Mesenchymal stem cell (in vitro differentiated cells and primary cell): Measurements from ENCODE around the gene PTTG1. TPM values are rescaled to one million over a fixed set of nuclear protein-coding genes. Genes with fewer than 3 reads are reported as not detected.

ENCODE experiments used
- DNase-seq: peaks from one replicate; pipeline ENCODE4 v3.0.0-alpha.2; 2013
- H2AFZ ChIP-seq: one replicate; pipeline ENCODE4 v1.6.1; 2013; ENCODE audit warnings: low read depth, mild to moderate bottlenecking, control low read depth, inconsistent platforms, low read length, moderate library complexity
- H2AK5ac ChIP-seq: 2 replicates; pipeline ENCODE4 v1.6.1; 2013; ENCODE audit warnings: low read length, moderate library complexity, mild to moderate bottlenecking, inconsistent platforms; ENCODE audit not compliant: severe bottlenecking
- H2BK120ac ChIP-seq: one replicate; pipeline ENCODE4 v1.6.1; 2013; ENCODE audit warnings: low read depth, mild to moderate bottlenecking, inconsistent platforms, low read length, moderate library complexity
- H2BK12ac ChIP-seq, 2 experiments: one replicate each; pipeline ENCODE4 v1.6.1; 2013; ENCODE audit warnings: inconsistent platforms in 2 of 2, low read length in 2 of 2, mild to moderate bottlenecking in 2 of 2, moderate library complexity in 2 of 2, control low read depth in 1 of 2
- H2BK15ac ChIP-seq: one replicate; pipeline ENCODE4 v1.6.1; 2013; ENCODE audit warnings: mild to moderate bottlenecking, low read depth, inconsistent platforms; ENCODE audit not compliant: poor library complexity, severe bottlenecking
- H2BK5ac ChIP-seq: 2 replicates; pipeline ENCODE4 v1.6.1; 2013; ENCODE audit warnings: low read depth, mild to moderate bottlenecking, low read length, control low read depth, inconsistent platforms; ENCODE audit not compliant: poor library complexity, severe bottlenecking
- H3K14ac ChIP-seq, 2 experiments: one replicate each; pipeline ENCODE4 v1.6.1; 2013; ENCODE audit warnings: inconsistent platforms in 2 of 2, low read length in 2 of 2, control low read depth in 1 of 2, mild to moderate bottlenecking in 1 of 2, moderate library complexity in 1 of 2
- H3K18ac ChIP-seq, 2 experiments: one replicate each; pipeline ENCODE4 v1.6.1; 2013; ENCODE audit warnings: inconsistent platforms in 2 of 2, low read length in 2 of 2, control low read depth in 1 of 2, low read depth in 1 of 2, mild to moderate bottlenecking in 1 of 2
- H3K23ac ChIP-seq, 2 experiments: one replicate each; pipeline ENCODE4 v1.6.1; 2013; ENCODE audit warnings: inconsistent platforms in 2 of 2, low read length in 2 of 2, mild to moderate bottlenecking in 2 of 2, moderate library complexity in 2 of 2, control low read depth in 1 of 2
- H3K27ac ChIP-seq: 2 replicates; pipeline ENCODE4 v1.5.1; 2013; ENCODE audit warnings: mild to moderate bottlenecking, moderate library complexity, low read length, control low read depth, inconsistent platforms; ENCODE audit not compliant: poor library complexity, severe bottlenecking
- H3K27me3 ChIP-seq, 2 experiments: 2 replicates each; pipeline versions ENCODE4 v1.6.1 to v1.7.0; 2013; ENCODE audit warnings: low read length in 2 of 2, mild to moderate bottlenecking in 2 of 2, moderate library complexity in 2 of 2, control low read depth in 1 of 2, inconsistent platforms in 1 of 2; ENCODE audit not compliant: control insufficient read depth in 1 of 2, insufficient read depth in 1 of 2
- H3K36me3 ChIP-seq, 2 experiments: 2 replicates each; pipeline versions ENCODE4 v1.6.1 to v1.7.0; 2013; ENCODE audit warnings: low read length in 2 of 2, control low read depth in 1 of 2, inconsistent platforms in 1 of 2, low read depth in 1 of 2, mild to moderate bottlenecking in 1 of 2; ENCODE audit not compliant: insufficient read depth in 2 of 2, control insufficient read depth in 1 of 2
- H3K4ac ChIP-seq, 2 experiments: one replicate each; pipeline ENCODE4 v1.6.1; 2013; ENCODE audit warnings: inconsistent platforms in 2 of 2, low read length in 2 of 2, mild to moderate bottlenecking in 2 of 2, moderate library complexity in 2 of 2, control low read depth in 1 of 2, low read depth in 1 of 2
- H3K4me1 ChIP-seq: 2 replicates; pipeline ENCODE4 v1.6.1; 2013; ENCODE audit warnings: low read depth, low read length, control low read depth; ENCODE audit not compliant: control insufficient read depth, insufficient read depth
- H3K4me2 ChIP-seq: 2 replicates; pipeline ENCODE4 v1.6.1; 2013; ENCODE audit warnings: low read length, mild to moderate bottlenecking, inconsistent platforms; ENCODE audit not compliant: poor library complexity, severe bottlenecking
- H3K4me3 ChIP-seq, 2 experiments: 2 replicates each; pipeline versions ENCODE4 v1.5.1 to v1.7.0; 2013; ENCODE audit warnings: low read length in 2 of 2, mild to moderate bottlenecking in 2 of 2, control low read depth in 1 of 2, low read depth in 1 of 2; ENCODE audit not compliant: insufficient read depth in 1 of 2
- H3K79me1 ChIP-seq: replicated peaks from 2 replicates; pipeline ENCODE4 v1.6.1; 2013; ENCODE audit warnings: mild to moderate bottlenecking, control low read depth, low read length, inconsistent platforms; ENCODE audit not compliant: poor library complexity, severe bottlenecking
- H3K9ac ChIP-seq: 2 replicates; pipeline ENCODE4 v1.7.0; 2013; ENCODE audit warnings: mild to moderate bottlenecking, low read length, moderate library complexity
- H3K9me3 ChIP-seq: 2 replicates; pipeline ENCODE4 v1.7.0; 2013; ENCODE audit warnings: mild to moderate bottlenecking, low read length; ENCODE audit not compliant: control insufficient read depth
- H4K8ac ChIP-seq: one replicate; pipeline ENCODE4 v1.6.1; 2013; ENCODE audit warnings: inconsistent platforms, mild to moderate bottlenecking, low read length, moderate library complexity
- H4K91ac ChIP-seq: one replicate; pipeline ENCODE4 v1.6.1; 2013; ENCODE audit warnings: mild to moderate bottlenecking, low read length, inconsistent platforms
- WGBS: methylation state at CpG from one replicate; pipeline ENCODE4 v1.1.7; 2013; ENCODE audit warnings: mixed read lengths; 5-methylcytosine and 5-hydroxymethylcytosine counted together
- polyA plus RNA-seq, 2 experiments: library from polyadenylated mRNA; stranded (reverse); fragments of 200-250 nt; gene quantifications; one replicate each; pipeline ENCODE4 v1.2.3, GENCODE V29; 2013

The PTTG1 gene
- polyA plus RNA-seq (2013, experiment 1 of 2): 41.6 TPM
- 39.5 TPM for polyA plus RNA-seq (2013, experiment 2 of 2)

GRCh38 chr5:160421625-160422258 is at the start of gene PTTG1:
Gene PTTG1, plus strand, starts transcription at chr5:160421855. Its CDS starts 458 bp downstream, at chr5:160422313.
- under 1% methylated on average over 36 of the region's 39 CpGs for WGBS

GRCh38 chr5:160375166-160375565 is 46.5 kb upstream of the PTTG1 start:
- Histone ChIP-seq H2AFZ (no peak overlapping the region), H3K9ac (no peak overlapping the region)
- peak; percentile 46 for DNase-seq

More at GRCh38 chr5:160421625-160422258, at the start of gene PTTG1:
- H2AK5ac ChIP-seq: no peak within 1 kb of the TSS
- peak within 1 kb of the TSS; percentile 94 for H3K4me2 ChIP-seq
- H2AFZ ChIP-seq: peak within 1 kb of the TSS; percentile 82
- no peak within 1 kb of the TSS for H2BK120ac ChIP-seq
- H3K36me3 ChIP-seq: peaks cover 0 to 1% of the 10 kb centered on the region in 2 experiments
- peak within 1 kb of the TSS in 1 of 2 experiments; percentile 80 for H3K18ac ChIP-seq
- H2BK15ac ChIP-seq: peak within 1 kb of the TSS; percentile 69
- no peak within 1 kb of the TSS for H3K23ac ChIP-seq
- peak within 1 kb of the TSS; percentile 68 for H3K27ac ChIP-seq
- H4K91ac ChIP-seq: no peak within 1 kb of the TSS
- no peaks in the 10 kb centered on the region for H3K27me3 ChIP-seq
- no peak within 1 kb of the TSS for H3K14ac ChIP-seq
- peak within 1 kb of the TSS; percentile 86 to 87 for H3K4me3 ChIP-seq
- H3K9me3 ChIP-seq: no peaks in the 10 kb centered on the region
- peak; percentile 98 for DNase-seq
- H3K9ac ChIP-seq: peak within 1 kb of the TSS; percentile 95
- peak within 1 kb of the TSS; percentile 57 for H2BK5ac ChIP-seq
- H3K4ac ChIP-seq: no peak within 1 kb of the TSS
- peak within 1 kb of the TSS; percentile 28 for H4K8ac ChIP-seq
- H3K79me1 ChIP-seq: peaks cover 11% of the 10 kb centered on the region
- peak within 1 kb of the TSS in 1 of 2 experiments; percentile 63 for H2BK12ac ChIP-seq
- H3K4me1 ChIP-seq: peaks cover 8% of the 10 kb centered on the region

GRCh38 chr5:160375701-160376100 is 46.0 kb upstream of the PTTG1 start:
- Histone ChIP-seq H3K27ac (no peak overlapping the region), H3K4me1 (peaks cover 2% of the 10 kb centered on the region), H3K9ac (no peak overlapping the region), H3K14ac (no peak overlapping the region), H2BK120ac (no peak overlapping the region), H2BK12ac (no peak overlapping the region), H4K91ac (no peak overlapping the region), H3K27me3 (peaks cover 27 to 35% of the 10 kb centered on the region in 2 experiments), H3K9me3 (no peaks in the 10 kb centered on the region), H2BK5ac (no peak overlapping the region), H3K79me1 (no peaks in the 10 kb centered on the region), H2BK15ac (no peak overlapping the region), H2AK5ac (no peak overlapping the region), H2AFZ (no peak overlapping the region), H3K4me3 (no peak overlapping the region), H3K18ac (no peak overlapping the region), H3K23ac (no peak overlapping the region), H3K36me3 (no peaks in the 10 kb centered on the region), H4K8ac (no peak overlapping the region), H3K4me2 (no peak overlapping the region), H3K4ac (no peak overlapping the region)
- DNase-seq: no peak
- WGBS: no CpG with 5 or more reads among the region's 2 CpGs

More at GRCh38 chr5:160375166-160375565, 46.5 kb upstream of the PTTG1 start:
- Histone ChIP-seq H3K4me1 (peaks cover 7% of the 10 kb centered on the region), H2BK15ac (no peak overlapping the region), H2BK12ac (no peak overlapping the region), H3K14ac (no peak overlapping the region), H3K36me3 (no peaks in the 10 kb centered on the region), H2AK5ac (no peak overlapping the region), H2BK120ac (no peak overlapping the region), H3K23ac (no peak overlapping the region), H3K27me3 (peaks cover 29 to 35% of the 10 kb centered on the region in 2 experiments), H3K79me1 (no peaks in the 10 kb centered on the region), H3K4me3 (no peak overlapping the region), H3K9me3 (no peaks in the 10 kb centered on the region), H4K91ac (no peak overlapping the region), H3K27ac (no peak overlapping the region), H3K18ac (no peak overlapping the region), H3K4me2 (no peak overlapping the region), H3K4ac (no peak overlapping the region), H2BK5ac (no peak overlapping the region), H4K8ac (no peak overlapping the region)

GRCh38 chr5:160376416-160376815 is 45.2 kb upstream of the PTTG1 start:
- H3K27ac ChIP-seq: no peak overlapping the region
- H3K9ac ChIP-seq: no peak overlapping the region
- H2BK5ac ChIP-seq: no peak overlapping the region
- no peak for DNase-seq
- no peaks in the 10 kb centered on the region for H3K4me1 ChIP-seq
- H3K14ac ChIP-seq: no peak overlapping the region
- no peaks in the 10 kb centered on the region for H3K36me3 ChIP-seq
- H2BK12ac ChIP-seq: no peak overlapping the region
- no peak overlapping the region for H2BK120ac ChIP-seq
- H3K9me3 ChIP-seq: no peaks in the 10 kb centered on the region
- H2AFZ ChIP-seq: no peak overlapping the region
- no peak overlapping the region for H2AK5ac ChIP-seq
- no peak overlapping the region for H3K4ac ChIP-seq
- no peak overlapping the region for H4K8ac ChIP-seq
- H3K4me3 ChIP-seq: no peak overlapping the region
- no peak overlapping the region for H4K91ac ChIP-seq
- peaks cover 26 to 32% of the 10 kb centered on the region in 2 experiments for H3K27me3 ChIP-seq
- no peak overlapping the region for H3K23ac ChIP-seq
- H3K4me2 ChIP-seq: no peak overlapping the region
- H2BK15ac ChIP-seq: no peak overlapping the region
- H3K18ac ChIP-seq: no peak overlapping the region
- no peaks in the 10 kb centered on the region for H3K79me1 ChIP-seq
